GM23338 (cell line): ENCODE data around the gene CEP170B.
A peak's percentile ranks its signal among the peaks of the same experiment; 100 is the strongest.

Experiments
- EZH2 ChIP-seq: fragments of 200-600 bp; sonication (generic); IDR thresholded peaks from one replicate; pipeline ENCODE4 v1.8.0; 2017; ENCODE audit warnings: antibody characterized with exemption, mild to moderate bottlenecking, low read depth; ENCODE audit not compliant: unreplicated experiment
- ZNF114 ChIP-seq: fragments of 250-450 bp; sonication (Bioruptor Pico); IDR thresholded peaks from 2 replicates; pipeline ENCODE4 v1.5.0; 2020; ENCODE audit warnings: mild to moderate bottlenecking, moderate library complexity
- TF ChIP-seq, protein P1 (sequence below), 2 experiments: fragments of 200-600 bp in 1 of 2; sonication (generic) in 1 of 2; conservative IDR thresholded peaks; 2 replicates each; pipeline versions ENCODE4 v1.5.1 to v1.6.1; 2016 to 2017; ENCODE audit warnings: antibody characterized with exemption in 2 of 2, low read depth in 2 of 2, mild to moderate bottlenecking in 2 of 2, moderate library complexity in 1 of 2

DNA sequence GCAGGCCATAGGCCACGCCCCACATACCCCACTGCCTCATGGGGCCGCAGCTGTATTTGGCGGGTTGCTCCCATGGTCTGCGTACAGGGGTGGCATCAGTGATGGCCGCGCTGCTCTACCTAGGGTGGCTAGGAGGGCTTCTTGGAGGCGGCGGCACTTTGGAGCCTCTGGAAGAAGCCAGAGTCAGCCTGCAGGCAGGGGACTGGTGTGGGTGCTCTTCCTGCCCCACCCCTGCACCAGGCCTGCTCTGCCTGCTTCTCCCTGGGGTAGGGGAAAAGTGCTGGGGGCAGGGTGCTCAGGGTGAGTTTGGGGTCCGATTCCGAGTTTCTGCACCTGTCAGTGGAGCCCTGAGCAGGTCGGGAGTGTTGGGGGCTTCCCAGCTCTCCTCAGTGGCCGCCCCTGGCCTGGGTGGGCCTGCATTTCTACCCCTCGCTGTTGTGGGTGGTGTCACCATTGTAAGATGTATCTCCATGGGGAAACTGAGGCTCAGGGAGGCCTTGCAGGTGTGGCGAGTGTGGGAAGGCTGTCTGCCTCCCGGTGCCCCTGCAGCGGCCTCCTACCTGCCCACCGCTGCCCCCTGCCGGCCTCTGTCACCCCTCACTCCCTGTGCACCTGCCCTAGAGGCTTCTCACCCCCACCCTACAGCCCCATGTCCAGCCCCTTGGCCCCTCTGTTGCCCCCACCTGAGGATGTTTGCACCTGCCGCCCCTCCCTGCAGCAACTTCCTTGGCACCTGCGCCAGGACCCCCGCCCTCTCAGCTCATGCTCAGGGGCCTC is 5.5 kb downstream of the CEP170B start:
- TF ChIP-seq, protein P1, sequence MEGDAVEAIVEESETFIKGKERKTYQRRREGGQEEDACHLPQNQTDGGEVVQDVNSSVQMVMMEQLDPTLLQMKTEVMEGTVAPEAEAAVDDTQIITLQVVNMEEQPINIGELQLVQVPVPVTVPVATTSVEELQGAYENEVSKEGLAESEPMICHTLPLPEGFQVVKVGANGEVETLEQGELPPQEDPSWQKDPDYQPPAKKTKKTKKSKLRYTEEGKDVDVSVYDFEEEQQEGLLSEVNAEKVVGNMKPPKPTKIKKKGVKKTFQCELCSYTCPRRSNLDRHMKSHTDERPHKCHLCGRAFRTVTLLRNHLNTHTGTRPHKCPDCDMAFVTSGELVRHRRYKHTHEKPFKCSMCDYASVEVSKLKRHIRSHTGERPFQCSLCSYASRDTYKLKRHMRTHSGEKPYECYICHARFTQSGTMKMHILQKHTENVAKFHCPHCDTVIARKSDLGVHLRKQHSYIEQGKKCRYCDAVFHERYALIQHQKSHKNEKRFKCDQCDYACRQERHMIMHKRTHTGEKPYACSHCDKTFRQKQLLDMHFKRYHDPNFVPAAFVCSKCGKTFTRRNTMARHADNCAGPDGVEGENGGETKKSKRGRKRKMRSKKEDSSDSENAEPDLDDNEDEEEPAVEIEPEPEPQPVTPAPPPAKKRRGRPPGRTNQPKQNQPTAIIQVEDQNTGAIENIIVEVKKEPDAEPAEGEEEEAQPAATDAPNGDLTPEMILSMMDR (conservative IDR thresholded peaks at IDR 0.05; ENCODE audit: low read depth in 2 of 2): peak; percentile 48 to 75
- no peak for TF ChIP-seq ZNF114 (CRISPR knock-in tag)
- TF ChIP-seq EZH2: no peak
